Measurements from ENCODE around the gene GABRG3. TPM values are rescaled to one million over a fixed set of nuclear protein-coding genes. Genes with fewer than 3 reads are reported as not detected.

The GABRG3 gene
- total RNA-seq, 2 donors from 2014 or later, result not detected

- ATAC-seq (no peak), DNase-seq (ENCODE audit: low spot score) (no peak)
- Mint-ChIP-seq H3K4me3 (no peak overlapping the region), H3K9me3 (peaks cover 3% of the 10 kb centered on the region), H3K27me3 (no peaks in the 10 kb centered on the region), H3K27ac (no peak overlapping the region), H3K36me3 (no peaks in the 10 kb centered on the region), H3K4me1 (ENCODE audit: low read depth in 2 of 2) (no peaks in the 10 kb centered on the region)
Observed at GRCh38 chr15:27027229-27027628, 56.2 kb downstream of the GABRG3 start.

GRCh38 chr15:27028858-27029477 lies 58.0 kb downstream of the GABRG3 start:
- DNase-seq (ENCODE audit: low spot score) (no peak), ATAC-seq (peak in 1 of 2 donors; percentile 28)
- peaks cover 3% of the 10 kb centered on the region for H3K9me3 Mint-ChIP-seq
- H3K4me3 Mint-ChIP-seq, result no peak overlapping the region
- no peaks in the 10 kb centered on the region for H3K4me1 Mint-ChIP-seq (ENCODE audit: low read depth in 2 of 2)
- H3K27me3 Mint-ChIP-seq, result no peaks in the 10 kb centered on the region
- H3K27ac Mint-ChIP-seq, result no peak overlapping the region
- H3K36me3 Mint-ChIP-seq, result no peaks in the 10 kb centered on the region

- H3K27me3 Mint-ChIP-seq, result no peaks in the 10 kb centered on the region
- H3K4me3 Mint-ChIP-seq, result no peak overlapping the region
- no peak overlapping the region for H3K27ac Mint-ChIP-seq
- H3K9me3 Mint-ChIP-seq, result no peaks in the 10 kb centered on the region
- DNase-seq (ENCODE audit: low spot score) (no peak), ATAC-seq (no peak)
- H3K36me3 Mint-ChIP-seq, result no peaks in the 10 kb centered on the region
- no peaks in the 10 kb centered on the region for H3K4me1 Mint-ChIP-seq (ENCODE audit: low read depth in 2 of 2)
Observed at GRCh38 chr15:27036210-27036609, 65.2 kb downstream of the GABRG3 start.

- Mint-ChIP-seq H3K27ac (no peak overlapping the region), H3K4me3 (no peak overlapping the region), H3K9me3 (no peaks in the 10 kb centered on the region), H3K27me3 (no peaks in the 10 kb centered on the region), H3K36me3 (no peaks in the 10 kb centered on the region), H3K4me1 (ENCODE audit: low read depth in 2 of 2) (no peaks in the 10 kb centered on the region)
- ATAC-seq (no peak), DNase-seq (ENCODE audit: low spot score) (no peak)
Observed at GRCh38 chr15:27037501-27037900, 66.5 kb downstream of the GABRG3 start.

- Mint-ChIP-seq H3K27me3 (no peaks in the 10 kb centered on the region), H3K36me3 (no peaks in the 10 kb centered on the region), H3K27ac (no peak overlapping the region), H3K9me3 (no peaks in the 10 kb centered on the region), H3K4me1 (ENCODE audit: low read depth in 2 of 2) (no peaks in the 10 kb centered on the region), H3K4me3 (no peak overlapping the region)
- DNase-seq (ENCODE audit: low spot score), result no peak
- ATAC-seq, result no peak
Observed at GRCh38 chr15:27039152-27039551, 68.2 kb downstream of the GABRG3 start.

- Mint-ChIP-seq H3K27me3 (no peaks in the 10 kb centered on the region), H3K4me1 (ENCODE audit: low read depth in 2 of 2) (no peaks in the 10 kb centered on the region), H3K4me3 (no peak overlapping the region), H3K9me3 (peaks cover 4% of the 10 kb centered on the region), H3K27ac (no peak overlapping the region), H3K36me3 (no peaks in the 10 kb centered on the region)
- DNase-seq (ENCODE audit: low spot score), result no peak
- peak in 1 of 2 donors; percentile 8 for ATAC-seq
Observed at GRCh38 chr15:27042230-27042629, 71.2 kb downstream of the GABRG3 start.

GRCh38 chr15:27042646-27043045 lies 71.7 kb downstream of the GABRG3 start:
- Mint-ChIP-seq H3K36me3 (no peaks in the 10 kb centered on the region), H3K4me3 (no peak overlapping the region), H3K27ac (no peak overlapping the region), H3K9me3 (peaks cover 4% of the 10 kb centered on the region), H3K4me1 (ENCODE audit: low read depth in 2 of 2) (no peaks in the 10 kb centered on the region), H3K27me3 (no peaks in the 10 kb centered on the region)
- ATAC-seq (peak in 1 of 2 donors; percentile 32), DNase-seq (ENCODE audit: low spot score) (no peak)

GRCh38 chr15:27043770-27044169 lies 72.8 kb downstream of the GABRG3 start:
- no peaks in the 10 kb centered on the region for H3K4me1 Mint-ChIP-seq (ENCODE audit: low read depth in 2 of 2)
- ATAC-seq, result no peak
- no peaks in the 10 kb centered on the region for H3K36me3 Mint-ChIP-seq
- no peak overlapping the region for H3K27ac Mint-ChIP-seq
- H3K27me3 Mint-ChIP-seq, result no peaks in the 10 kb centered on the region
- no peak for DNase-seq (ENCODE audit: low spot score)
- no peak overlapping the region for H3K4me3 Mint-ChIP-seq
- peaks cover 4% of the 10 kb centered on the region for H3K9me3 Mint-ChIP-seq

GRCh38 chr15:27045796-27046195 lies 74.8 kb downstream of the GABRG3 start:
- no peak for ATAC-seq
- H3K36me3 Mint-ChIP-seq, result no peaks in the 10 kb centered on the region
- DNase-seq (ENCODE audit: low spot score), result no peak
- H3K27ac Mint-ChIP-seq, result no peak overlapping the region
- H3K9me3 Mint-ChIP-seq, result peaks cover 4% of the 10 kb centered on the region
- no peak overlapping the region for H3K4me3 Mint-ChIP-seq
- H3K4me1 Mint-ChIP-seq (ENCODE audit: low read depth in 2 of 2), result no peaks in the 10 kb centered on the region
- no peaks in the 10 kb centered on the region for H3K27me3 Mint-ChIP-seq

- DNase-seq (ENCODE audit: low spot score), result no peak
- ATAC-seq, result no peak
- Mint-ChIP-seq H3K27ac (no peak overlapping the region), H3K4me3 (no peak overlapping the region), H3K27me3 (no peaks in the 10 kb centered on the region), H3K9me3 (peaks cover 4% of the 10 kb centered on the region), H3K4me1 (ENCODE audit: low read depth in 2 of 2) (no peaks in the 10 kb centered on the region), H3K36me3 (no peaks in the 10 kb centered on the region)
Observed at GRCh38 chr15:27046880-27047279, 75.9 kb downstream of the GABRG3 start.

GRCh38 chr15:27050163-27050562 lies 79.2 kb downstream of the GABRG3 start:
- Mint-ChIP-seq H3K4me1 (ENCODE audit: low read depth in 2 of 2) (no peaks in the 10 kb centered on the region), H3K36me3 (no peaks in the 10 kb centered on the region)

GRCh38 chr15:27054426-27054825 lies 83.4 kb downstream of the GABRG3 start:
- no peaks in the 10 kb centered on the region for H3K27me3 Mint-ChIP-seq
- H3K27ac Mint-ChIP-seq, result no peak overlapping the region
- H3K4me3 Mint-ChIP-seq, result no peak overlapping the region
- DNase-seq (ENCODE audit: low spot score) (no peak), ATAC-seq (no peak)
- H3K36me3 Mint-ChIP-seq, result no peaks in the 10 kb centered on the region
- H3K9me3 Mint-ChIP-seq, result peaks cover 5% of the 10 kb centered on the region
- no peaks in the 10 kb centered on the region for H3K4me1 Mint-ChIP-seq (ENCODE audit: low read depth in 2 of 2)

More at GRCh38 chr15:27050163-27050562, 79.2 kb downstream of the GABRG3 start:
- H3K9me3 Mint-ChIP-seq, result peaks cover 9% of the 10 kb centered on the region
- H3K27me3 Mint-ChIP-seq, result no peaks in the 10 kb centered on the region
- no peak overlapping the region for H3K27ac Mint-ChIP-seq
- ATAC-seq (no peak), DNase-seq (ENCODE audit: low spot score) (no peak)
- H3K4me3 Mint-ChIP-seq, result no peak overlapping the region

GRCh38 chr15:27057904-27058645 lies 87.1 kb downstream of the GABRG3 start:
- H3K4me1 Mint-ChIP-seq (ENCODE audit: low read depth in 2 of 2), result no peaks in the 10 kb centered on the region
- no peak overlapping the region for H3K4me3 Mint-ChIP-seq
- H3K9me3 Mint-ChIP-seq, result no peaks in the 10 kb centered on the region
- H3K27me3 Mint-ChIP-seq, result no peaks in the 10 kb centered on the region
- DNase-seq (ENCODE audit: low spot score), result no peak
- H3K36me3 Mint-ChIP-seq, result no peaks in the 10 kb centered on the region
- no peak overlapping the region for H3K27ac Mint-ChIP-seq
- no peak for ATAC-seq

GRCh38 chr15:27058939-27059338 lies 88.0 kb downstream of the GABRG3 start:
- no peak overlapping the region for H3K27ac Mint-ChIP-seq
- no peak overlapping the region for H3K4me3 Mint-ChIP-seq
- no peaks in the 10 kb centered on the region for H3K4me1 Mint-ChIP-seq (ENCODE audit: low read depth in 2 of 2)
- peaks cover 3% of the 10 kb centered on the region for H3K9me3 Mint-ChIP-seq
- no peaks in the 10 kb centered on the region for H3K27me3 Mint-ChIP-seq
- no peaks in the 10 kb centered on the region for H3K36me3 Mint-ChIP-seq
- DNase-seq (ENCODE audit: low spot score) (no peak), ATAC-seq (no peak)
